Fibroblast of pulmonary artery (primary cell): ENCODE measurements around the gene SDK1.

Experiments used
- DNase-seq: peaks from one replicate; pipeline ENCODE4 v3.0.0-alpha.2; 2010; ENCODE audit warnings: low read depth
- H3K4me3 ChIP-seq: replicated peaks from 2 replicates; pipeline ENCODE4 v1.5.1; 2011; ENCODE audit warnings: low read depth, mild to moderate bottlenecking, control low read depth, low read length, moderate library complexity
- TF ChIP-seq, protein P1 (sequence below): IDR thresholded peaks from 2 replicates; pipeline ENCODE4 v1.5.1; 2011; ENCODE audit warnings: mild to moderate bottlenecking, control low read depth, low read length, inconsistent platforms; ENCODE audit errors: missing control alignments

SDK1 gene

DNA sequence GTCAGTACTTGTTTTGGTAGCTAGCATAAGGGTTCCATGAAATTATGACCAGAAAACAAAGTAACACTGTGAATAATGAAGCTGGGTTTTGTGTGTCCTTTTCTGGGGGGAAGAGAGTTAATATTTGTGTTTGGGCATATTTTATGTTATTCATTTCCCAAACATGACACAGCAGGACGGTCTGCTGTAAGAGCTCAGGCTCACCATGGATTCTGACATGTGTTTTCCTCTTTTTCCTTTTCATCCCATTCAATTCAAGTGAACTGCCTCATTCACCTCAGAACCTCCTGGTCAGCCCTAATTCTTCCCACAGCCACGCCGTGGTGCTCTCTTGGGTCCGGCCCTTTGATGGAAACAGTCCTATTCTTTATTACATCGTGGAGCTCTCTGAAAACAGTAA is 685.9 kb downstream of the SDK1 start:
- TF ChIP-seq, protein P1, sequence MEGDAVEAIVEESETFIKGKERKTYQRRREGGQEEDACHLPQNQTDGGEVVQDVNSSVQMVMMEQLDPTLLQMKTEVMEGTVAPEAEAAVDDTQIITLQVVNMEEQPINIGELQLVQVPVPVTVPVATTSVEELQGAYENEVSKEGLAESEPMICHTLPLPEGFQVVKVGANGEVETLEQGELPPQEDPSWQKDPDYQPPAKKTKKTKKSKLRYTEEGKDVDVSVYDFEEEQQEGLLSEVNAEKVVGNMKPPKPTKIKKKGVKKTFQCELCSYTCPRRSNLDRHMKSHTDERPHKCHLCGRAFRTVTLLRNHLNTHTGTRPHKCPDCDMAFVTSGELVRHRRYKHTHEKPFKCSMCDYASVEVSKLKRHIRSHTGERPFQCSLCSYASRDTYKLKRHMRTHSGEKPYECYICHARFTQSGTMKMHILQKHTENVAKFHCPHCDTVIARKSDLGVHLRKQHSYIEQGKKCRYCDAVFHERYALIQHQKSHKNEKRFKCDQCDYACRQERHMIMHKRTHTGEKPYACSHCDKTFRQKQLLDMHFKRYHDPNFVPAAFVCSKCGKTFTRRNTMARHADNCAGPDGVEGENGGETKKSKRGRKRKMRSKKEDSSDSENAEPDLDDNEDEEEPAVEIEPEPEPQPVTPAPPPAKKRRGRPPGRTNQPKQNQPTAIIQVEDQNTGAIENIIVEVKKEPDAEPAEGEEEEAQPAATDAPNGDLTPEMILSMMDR: no peak
- DNase-seq: no peak
- H3K4me3 ChIP-seq: no peak overlapping the region

DNA sequence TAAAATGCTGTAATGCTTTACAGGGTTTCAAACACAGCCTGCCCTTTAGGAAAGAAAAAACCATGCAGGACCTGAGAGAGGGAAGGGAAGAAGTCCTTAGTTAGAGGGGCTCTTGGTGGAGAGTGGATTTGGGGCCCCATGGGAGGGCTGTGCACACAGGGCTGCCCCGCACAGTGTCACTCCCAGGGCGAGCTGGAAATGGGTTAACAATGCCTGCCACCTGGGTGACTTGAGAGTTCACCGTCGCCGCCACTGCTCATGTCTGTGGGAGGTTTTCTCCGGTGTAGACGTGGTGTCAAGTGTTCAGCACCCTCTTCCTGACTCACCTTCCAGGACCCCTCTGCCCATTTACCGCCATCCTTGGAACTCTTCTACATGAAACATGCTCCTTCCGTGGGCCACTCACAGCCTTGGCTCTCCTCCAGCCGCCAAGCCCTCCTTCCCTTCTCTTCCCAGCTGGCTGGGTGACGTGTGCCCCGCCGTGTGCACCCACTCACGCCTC is 686.4 kb downstream of the SDK1 start:
- TF ChIP-seq, protein P1: no peak
- DNase-seq: no peak
- no peak overlapping the region for H3K4me3 ChIP-seq

GRCh38 chr7:3989723-3990122 is 688.7 kb downstream of the SDK1 start:
- TF ChIP-seq, protein P1: no peak
- no peak overlapping the region for H3K4me3 ChIP-seq
- DNase-seq: no peak

DNA sequence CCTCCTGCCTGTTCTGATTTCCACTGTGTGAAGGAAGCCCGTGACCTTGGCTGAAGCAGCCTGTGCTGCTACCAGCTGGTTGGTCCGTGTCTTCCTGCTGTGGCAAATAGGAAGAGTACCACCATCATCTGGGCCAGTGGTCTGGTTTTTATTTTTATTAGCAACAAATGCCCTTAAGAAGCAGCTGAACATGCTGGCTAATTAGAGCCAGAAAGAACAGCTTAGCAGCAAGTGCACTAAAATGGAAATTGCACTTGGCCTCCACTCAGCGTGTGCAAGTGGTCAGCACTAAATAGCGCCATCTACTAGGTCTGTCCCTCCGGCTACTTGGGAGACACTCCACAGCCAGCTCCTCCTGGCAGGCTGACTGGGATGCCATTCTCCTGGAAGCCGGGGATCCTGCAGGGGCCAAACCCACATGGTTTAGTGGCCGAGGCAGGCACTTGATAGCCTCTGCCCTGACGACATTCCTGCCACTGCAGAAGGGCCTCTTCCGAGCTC is 690.7 kb downstream of the SDK1 start:
- TF ChIP-seq, protein P1: no peak
- H3K4me3 ChIP-seq: no peak overlapping the region
- DNase-seq: no peak

DNA sequence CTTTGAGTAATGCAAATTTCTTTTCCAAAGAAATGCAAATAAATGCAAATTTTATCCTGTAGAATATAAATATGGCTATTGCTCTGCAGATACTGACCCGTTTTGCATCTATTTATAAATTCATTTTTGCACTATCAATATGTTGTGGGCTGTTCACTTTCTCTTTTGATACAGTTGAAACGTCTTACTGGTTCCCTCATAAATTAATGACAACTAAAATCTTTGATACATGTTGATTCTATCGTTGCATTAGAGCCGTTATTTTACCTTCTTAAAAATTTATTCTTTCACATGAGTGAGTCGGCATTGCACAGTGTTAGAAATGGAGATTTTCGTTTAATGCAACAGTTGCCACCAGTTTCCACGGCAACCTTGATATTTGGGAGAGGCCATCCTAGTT is 691.8 kb downstream of the SDK1 start:
- DNase-seq: no peak
- TF ChIP-seq, protein P1: no peak
- H3K4me3 ChIP-seq: no peak overlapping the region

DNA sequence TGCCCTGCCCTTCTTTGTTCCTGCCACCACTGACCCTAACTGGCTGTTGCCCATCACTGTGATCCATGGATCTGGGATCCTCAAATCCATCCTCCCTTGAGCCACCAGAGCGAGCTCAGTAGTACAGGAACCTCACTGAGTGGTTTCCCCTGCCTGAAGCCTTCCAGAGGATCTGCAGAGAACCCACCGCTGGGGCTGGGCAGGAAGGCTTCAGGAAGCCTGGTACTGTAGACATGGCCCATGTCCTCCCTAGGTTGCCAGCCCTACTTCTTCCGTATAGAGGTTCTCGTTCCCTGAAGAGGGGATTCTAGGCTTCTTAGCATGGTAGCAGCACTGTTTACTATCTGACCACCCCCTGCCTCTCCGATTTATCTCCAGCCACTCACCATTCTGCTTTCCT is 693.7 kb downstream of the SDK1 start:
- H3K4me3 ChIP-seq: no peak overlapping the region
- TF ChIP-seq, protein P1: no peak
- DNase-seq: no peak

DNA sequence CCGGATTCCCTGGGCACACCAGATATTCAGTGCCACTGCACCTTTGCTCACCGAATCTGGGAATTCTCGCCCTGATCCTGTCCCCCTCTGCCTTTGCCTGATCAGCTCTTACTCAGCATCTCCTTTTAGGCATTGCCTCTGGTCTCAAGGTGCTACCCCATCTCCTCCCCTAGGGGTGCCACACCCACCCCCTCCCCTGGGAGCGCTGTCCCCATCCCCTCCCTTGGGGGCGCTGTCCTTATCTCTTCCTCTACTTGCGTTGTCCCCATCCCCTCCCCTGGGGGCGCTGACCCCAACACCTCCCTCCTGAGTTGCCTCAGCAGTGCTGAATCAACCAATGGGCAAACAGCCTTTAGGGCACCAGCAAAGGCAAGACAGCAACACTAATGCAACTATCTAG is 694.1 kb downstream of the SDK1 start:
- no peak for DNase-seq
- no peak overlapping the region for H3K4me3 ChIP-seq
- TF ChIP-seq, protein P1: no peak
